ENCODE measurements around the gene SARNP.

The SARNP gene

GRCh38 chr12:55743406-55744339 lies 73.9 kb downstream of the SARNP start:
- peak; percentile 73 for DNase-seq (ENCODE audit: low spot score)

GRCh38 chr12:55742719-55743405 lies 74.7 kb downstream of the SARNP start, which contains the start of gene GDF11:
Gene GDF11, plus strand, starts transcription at chr12:55743122. Its CDS starts 195 bp downstream, at chr12:55743317.
- DNase-seq (ENCODE audit: low spot score): peak; percentile 88

- peak; percentile 45 for DNase-seq (ENCODE audit: low spot score)
Observed at GRCh38 chr12:55741931-55742680, 75.4 kb downstream of the SARNP start.

GRCh38 chr12:55739025-55739378 lies 78.5 kb downstream of the SARNP start:
- no peak for DNase-seq (ENCODE audit: low spot score)

DNA sequence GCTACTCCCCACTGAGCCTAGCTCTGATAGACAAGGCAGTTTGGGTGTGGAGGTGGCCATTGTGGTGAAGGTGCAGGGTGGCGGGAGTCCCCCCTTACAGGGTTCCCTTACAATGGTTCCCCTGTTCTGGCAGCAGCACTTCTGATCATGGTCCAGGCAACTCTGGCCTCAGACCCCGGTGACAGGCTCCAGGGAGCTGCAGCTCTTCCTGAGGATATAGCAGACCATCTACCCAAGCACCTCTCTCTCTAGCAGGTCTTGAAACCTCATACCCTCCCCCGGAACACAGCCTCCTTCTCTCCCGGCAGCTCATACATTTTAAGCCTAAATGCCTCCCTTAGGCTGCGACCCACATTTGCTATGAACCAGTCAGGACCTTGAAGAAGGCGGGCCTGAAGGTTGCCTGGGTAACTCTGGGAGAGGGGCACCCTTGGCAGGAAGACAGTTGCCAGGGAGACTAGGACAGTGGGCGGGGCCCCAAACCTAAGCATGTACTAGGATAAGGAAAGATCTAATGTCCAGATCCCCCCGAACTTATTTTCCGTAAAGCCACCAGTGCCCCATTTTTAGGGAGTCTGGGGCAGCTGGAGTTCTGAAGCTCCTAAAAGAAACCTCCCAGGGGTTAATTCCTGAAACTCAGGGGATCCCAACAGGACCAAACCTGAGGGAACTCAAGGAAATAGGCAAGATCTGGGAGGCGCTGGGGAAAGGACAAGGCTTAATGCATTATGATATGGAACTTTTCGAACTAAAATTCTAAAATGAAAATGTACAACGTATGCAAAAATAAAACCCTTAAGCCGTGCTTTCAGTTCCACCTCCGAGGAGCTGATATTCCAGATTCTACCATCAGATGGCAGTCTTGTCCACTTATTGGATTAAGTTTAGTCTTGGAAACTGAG lies 79.2 kb downstream of the SARNP start:
- DNase-seq (ENCODE audit: low spot score): peak; percentile 94

GRCh38 chr12:55737581-55738122 lies 79.9 kb downstream of the SARNP start:
- DNase-seq (ENCODE audit: low spot score): peak; percentile 60

DNA sequence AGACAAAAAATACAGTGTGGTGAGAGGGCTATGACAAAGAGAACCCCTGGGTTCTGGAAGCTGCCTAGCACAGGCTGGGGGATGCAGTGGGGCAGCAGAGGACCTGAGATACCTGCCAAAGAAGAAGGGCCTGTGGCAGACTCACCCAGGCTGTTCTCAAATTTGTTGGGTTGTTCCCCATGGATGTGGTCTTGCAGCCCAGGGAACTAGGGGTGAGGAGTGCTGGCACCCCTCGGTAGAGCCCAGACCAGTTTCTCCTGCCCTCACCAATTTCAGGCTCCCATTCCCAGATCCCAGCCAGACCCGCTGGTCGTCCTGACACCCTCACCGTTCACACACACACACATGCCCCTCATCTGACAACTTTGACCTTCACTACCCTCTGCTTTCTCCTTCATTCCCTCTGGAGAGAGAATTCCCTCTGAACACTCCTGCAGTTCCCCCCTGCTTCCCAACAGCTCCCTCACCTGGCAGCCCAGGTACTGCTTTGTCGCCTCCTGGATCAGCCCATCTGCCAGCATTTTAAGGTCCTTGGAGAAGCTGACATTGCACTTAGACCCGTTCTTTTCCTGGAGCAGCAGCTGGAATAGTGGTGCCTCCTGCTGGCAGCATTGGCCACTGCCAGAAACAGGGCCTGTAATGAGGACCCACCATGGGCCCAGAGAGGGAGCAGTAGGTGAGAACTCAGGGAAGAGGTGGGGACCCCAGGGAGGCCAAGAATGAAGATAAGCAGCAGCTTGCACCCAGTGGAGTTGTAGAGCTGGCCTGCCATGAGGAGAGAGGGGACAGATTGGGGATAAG lies 80.5 kb downstream of the SARNP start:
- DNase-seq (ENCODE audit: low spot score): peak; percentile 85

- no peak for DNase-seq (ENCODE audit: low spot score)
Observed at GRCh38 chr12:55736076-55736475, 81.4 kb downstream of the SARNP start.

DNA sequence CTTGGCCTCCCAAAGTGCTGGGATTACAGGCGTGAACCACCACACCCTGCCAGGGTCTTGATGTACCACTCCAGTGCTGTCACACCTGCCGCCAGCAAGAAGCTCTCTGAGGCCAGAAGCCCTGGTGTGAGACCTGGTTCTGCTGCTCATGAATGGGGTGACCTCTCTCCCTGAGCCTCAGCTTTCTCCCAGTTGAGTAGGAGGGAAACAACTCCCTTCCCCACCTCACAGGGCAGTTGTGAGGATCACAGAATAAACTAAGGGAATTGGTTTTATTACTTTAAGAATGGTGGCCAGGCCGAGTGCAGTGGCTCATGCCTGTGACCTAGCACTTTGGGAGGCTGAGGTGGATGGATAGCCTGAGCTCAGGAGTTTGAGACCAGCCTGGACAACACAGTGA lies 82.9 kb downstream of the SARNP start:
- no peak for DNase-seq (ENCODE audit: low spot score)

GRCh38 chr12:55733858-55734257 lies 83.7 kb downstream of the SARNP start:
- no peak for DNase-seq (ENCODE audit: low spot score)

GRCh38 chr12:55733021-55733555 lies 84.4 kb downstream of the SARNP start:
- no peak for DNase-seq (ENCODE audit: low spot score)

- DNase-seq (ENCODE audit: low spot score): no peak
Observed at GRCh38 chr12:55732288-55732687, 85.2 kb downstream of the SARNP start.

DNA sequence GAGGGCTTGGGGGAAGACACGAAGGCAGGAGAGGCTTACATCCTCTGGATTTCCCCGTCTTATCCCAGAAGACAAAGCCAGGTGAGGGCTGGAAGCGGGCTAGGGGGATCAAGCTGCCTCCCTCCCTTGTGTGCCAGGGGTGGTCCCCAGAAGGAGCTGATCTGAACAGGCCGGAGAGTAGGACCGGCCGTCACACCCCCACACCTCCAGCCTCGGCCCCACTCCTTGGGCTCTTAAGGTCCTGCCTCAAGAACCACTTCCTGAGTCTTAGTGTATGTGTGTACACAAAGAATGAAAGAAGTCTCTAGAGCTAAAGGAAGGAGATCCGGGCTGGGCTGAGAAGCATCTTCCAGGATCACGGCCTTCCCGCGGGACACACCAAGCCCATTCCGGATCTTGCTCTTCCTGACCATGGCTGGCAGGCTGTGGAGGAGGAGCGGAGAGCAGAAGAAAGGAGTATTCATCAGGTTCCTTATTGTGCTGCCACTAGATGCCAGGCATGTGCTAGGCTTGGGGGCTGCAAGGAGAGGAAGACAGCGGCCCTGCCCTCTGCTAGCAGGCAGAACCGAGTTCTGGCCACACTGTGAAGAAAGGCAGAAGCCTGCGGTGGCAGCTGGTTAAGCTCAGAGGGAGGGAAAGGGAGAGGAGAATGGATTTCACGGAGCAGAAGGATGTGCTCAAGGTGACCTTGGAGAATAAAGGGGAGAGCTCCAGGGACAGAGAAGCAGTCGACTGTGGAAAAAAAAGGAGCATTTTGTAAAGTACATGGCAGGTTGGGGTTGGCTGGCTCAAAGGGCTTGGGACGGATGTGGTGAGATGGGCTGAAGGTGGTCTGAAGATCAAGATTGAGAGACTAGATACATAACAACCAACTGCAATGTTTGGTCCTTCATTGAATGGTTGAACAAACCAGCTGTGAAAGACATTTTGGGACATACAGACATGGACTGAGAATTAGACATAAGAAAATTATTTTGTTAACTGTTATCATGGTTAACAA lies 87.4 kb downstream of the SARNP start:
- DNase-seq (ENCODE audit: low spot score): peak; percentile 79

- peak; percentile 90 for DNase-seq (ENCODE audit: low spot score)
Observed at GRCh38 chr12:55728939-55729818, 88.3 kb downstream of the SARNP start, which contains the start of gene CD63. Gene CD63, minus strand, starts transcription at chr12:55729009. Its CDS starts 668 bp downstream, at chr12:55728341.

DNA sequence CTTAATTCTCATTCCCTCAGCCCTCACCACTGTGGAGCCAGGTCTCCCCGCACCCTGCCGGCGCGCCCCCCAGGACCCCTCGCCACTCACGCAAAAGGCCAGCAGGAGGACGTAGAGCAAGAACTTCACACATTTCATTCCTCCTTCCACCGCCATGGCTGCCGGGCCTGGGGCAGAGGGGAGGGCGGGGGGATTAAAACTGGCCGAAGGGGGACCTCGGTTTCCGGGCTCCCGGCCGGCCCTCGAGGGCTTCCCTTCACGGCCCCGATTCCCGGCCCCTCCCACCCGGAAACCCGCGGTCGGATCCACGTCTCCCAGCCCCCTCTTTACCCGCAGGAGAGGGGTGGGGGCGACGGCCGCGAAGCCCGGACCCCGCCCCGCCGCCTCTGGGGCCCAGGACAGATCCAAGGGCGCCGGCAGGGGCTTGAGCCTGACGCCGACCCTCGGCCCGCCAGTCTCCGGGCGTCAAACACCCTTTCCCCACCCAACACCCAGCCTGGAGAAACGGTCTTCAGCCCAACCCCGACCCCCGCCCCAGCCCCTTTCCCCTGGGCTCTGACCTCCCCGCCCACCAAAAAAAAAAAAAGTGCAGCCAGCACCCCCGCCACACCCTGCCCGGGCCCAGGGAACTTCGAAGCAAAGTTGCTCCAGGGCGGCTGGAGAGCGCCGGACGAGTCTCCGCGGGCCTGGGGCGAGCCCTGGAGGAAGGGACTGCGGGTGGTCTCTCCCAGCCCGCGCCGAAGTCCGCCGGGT lies 89.2 kb downstream of the SARNP start:
- peak; percentile 52 for DNase-seq (ENCODE audit: low spot score)

DNA sequence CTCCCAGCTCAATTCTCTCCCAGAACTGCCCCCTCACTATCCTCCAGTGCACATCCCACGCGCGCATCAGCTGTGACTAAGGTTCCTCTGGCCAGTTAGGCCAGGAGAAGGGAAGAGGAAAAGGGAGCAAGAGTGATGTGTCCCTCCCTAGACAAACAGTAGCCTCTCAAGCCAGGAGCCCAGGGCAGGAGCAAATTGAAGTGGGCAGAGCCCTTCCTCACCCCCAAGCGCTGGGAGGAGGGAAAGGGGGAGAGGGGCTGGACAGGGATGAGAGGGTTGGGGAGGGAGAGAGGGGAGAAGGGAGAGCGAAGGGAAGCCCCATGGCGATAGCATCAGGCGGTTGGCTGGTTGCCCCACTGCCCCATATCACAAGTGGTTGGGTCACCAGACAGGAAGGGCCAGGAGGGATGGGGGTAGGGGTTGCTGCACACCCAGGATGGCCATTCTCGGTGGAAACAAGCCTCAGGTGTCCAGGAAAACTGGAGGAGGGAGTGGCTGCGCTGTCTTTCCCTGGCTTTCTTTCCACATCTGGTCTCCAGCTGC lies 89.8 kb downstream of the SARNP start:
- no peak for DNase-seq (ENCODE audit: low spot score)

All from SK-N-DZ (cell line).